H1 (cell line): Measurements from ENCODE around the gene CDKN1A.

Source experiments
- CHD1 ChIP-seq: IDR thresholded peaks from 2 replicates; pipeline ENCODE4 v1.6.1; 2012; ENCODE audit warnings: low read depth, low read length, improper control_type of control experiment
- CTCF ChIP-seq, 3 experiments: IDR thresholded peaks; 1 replicate in 2 of 3; 2 replicates in 1 of 3; pipeline versions ENCODE4 v1.5.1 to v1.6.1; 2011; ENCODE audit warnings: low read length in 3 of 3, mild to moderate bottlenecking in 3 of 3, inconsistent platforms in 2 of 3, low read depth in 1 of 3, moderate library complexity in 1 of 3; ENCODE audit not compliant: insufficient read depth in 1 of 3; ENCODE audit errors: control extremely low read depth in 1 of 3
- EP300 ChIP-seq, 2 experiments: IDR thresholded peaks; 1 replicate in 1 of 2; 2 replicates in 1 of 2; pipeline ENCODE4 v1.6.1; 2011 to 2012; ENCODE audit warnings: low read depth in 2 of 2, low read length in 2 of 2, mild to moderate bottlenecking in 2 of 2, borderline replicate concordance in 1 of 2, inconsistent platforms in 1 of 2, moderate library complexity in 1 of 2
- NANOG ChIP-seq: IDR thresholded peaks from 2 replicates; pipeline ENCODE4 v1.6.1; 2011; ENCODE audit warnings: low read length, low read depth, mild to moderate bottlenecking, inconsistent platforms; ENCODE audit not compliant: insufficient read depth, poor library complexity, severe bottlenecking
- NRF1 ChIP-seq: IDR thresholded peaks from 2 replicates; pipeline ENCODE4 v1.6.1; 2011; ENCODE audit warnings: mild to moderate bottlenecking, low read depth, low read length, improper control_type of control experiment
- TBP ChIP-seq: IDR thresholded peaks from 2 replicates; pipeline ENCODE4 v1.6.1; 2011; ENCODE audit warnings: low read depth, low read length, improper control_type of control experiment

DNA sequence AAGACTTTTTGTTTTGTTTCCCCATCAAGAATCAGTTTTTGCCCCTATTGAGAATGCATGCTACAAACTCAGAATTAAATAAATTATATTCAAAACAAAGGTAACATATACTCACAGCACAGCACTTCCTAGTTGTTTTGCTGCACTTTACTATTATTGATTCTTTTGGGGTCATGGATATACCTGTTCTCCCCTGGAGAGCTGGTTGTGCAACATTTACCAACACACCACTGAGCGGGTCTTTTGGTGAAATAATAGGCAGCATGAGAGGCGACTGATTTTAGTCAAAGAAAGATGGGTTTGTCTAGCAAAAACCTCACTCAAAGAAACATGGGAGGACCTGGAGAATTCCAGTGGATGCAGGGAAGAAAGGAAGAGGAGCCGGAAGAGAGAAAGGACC lies 39.9 kb upstream of the CDKN1A start:
- TF ChIP-seq CHD1 (no peak), TBP (no peak), CTCF (IDR thresholded peaks at IDR 0.05; ENCODE audit: control extremely low read depth in 1 of 3, insufficient read depth in 1 of 3, low read depth in 1 of 3, low read length in 3 of 3) (no peak), NRF1 (no peak), NANOG (no peak), EP300 (IDR thresholded peaks at IDR 0.05; ENCODE audit: borderline replicate concordance in 1 of 2, low read depth in 2 of 2, low read length in 2 of 2) (no peak)
